MG63 (cell line): ENCODE results near the gene MRPL3. TPM values are rescaled to one million over a fixed set of nuclear protein-coding genes. Genes with fewer than 3 reads are reported as not detected.
A peak's percentile ranks its signal among the peaks of the same experiment; 100 is the strongest.

ENCODE experiments used
- DNase-seq: peaks from one replicate; pipeline ENCODE4 v3.0.0-alpha.2; 2020
- H3K27me3 ChIP-seq: fragments of 250-450 bp; sonication (Bioruptor Pico); 2 replicates; pipeline ENCODE4 v1.5.1; 2020; ENCODE audit warnings: mild to moderate bottlenecking, moderate library complexity
- H3K36me3 ChIP-seq: fragments of 250-450 bp; sonication (Bioruptor Pico); 2 replicates; pipeline ENCODE4 v1.5.1; 2020; ENCODE audit warnings: mild to moderate bottlenecking, moderate library complexity
- H3K4me3 ChIP-seq: fragments of 250-450 bp; sonication (Bioruptor Pico); 2 replicates; pipeline ENCODE4 v1.5.1; 2020; ENCODE audit warnings: mild to moderate bottlenecking, moderate library complexity
- H3K9me3 ChIP-seq: fragments of 250-450 bp; sonication (Bioruptor Pico); 2 replicates; pipeline ENCODE4 v1.5.1; 2020; ENCODE audit warnings: mild to moderate bottlenecking, moderate library complexity
- total RNA-seq: library from RNA; depleted of rRNA; stranded (reverse); fragments of >200 nt; shearing (Covaris generic); gene quantifications from 2 replicates; pipeline ENCODE4 v1.2.3, GENCODE V29; 2014; ENCODE audit warnings: low replicate concordance; rRNA removed

MRPL3 gene
- total RNA-seq, 1 experiment from 2014 or later = 334 TPM

DNA sequence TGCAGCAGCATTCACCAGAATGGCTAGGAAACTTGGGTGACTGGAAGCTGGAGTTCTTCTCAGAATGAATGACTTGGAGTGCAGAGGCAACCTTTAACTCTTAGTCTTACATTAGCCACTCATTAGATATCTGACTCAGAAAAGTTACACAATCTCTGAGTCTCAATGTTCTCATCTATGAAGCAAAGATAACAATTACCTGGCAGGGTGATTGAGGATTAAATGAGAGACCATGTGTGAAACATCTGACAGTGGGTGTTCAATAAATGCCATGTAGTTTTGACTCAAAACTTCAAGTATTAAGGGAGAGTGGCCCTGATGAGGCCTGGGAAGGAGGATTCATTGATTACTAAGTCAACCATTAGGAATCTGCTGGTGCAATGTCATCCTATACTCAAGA is 48.3 kb downstream of the MRPL3 start:
- no peak for DNase-seq
- Histone ChIP-seq H3K27me3 (no peaks in the 10 kb centered on the region), H3K9me3 (no peaks in the 10 kb centered on the region), H3K36me3 (peaks cover 8% of the 10 kb centered on the region; the same call in 1 of the 2 replicates), H3K4me3 (no peak overlapping the region)

- Histone ChIP-seq H3K9me3 (no peaks in the 10 kb centered on the region), H3K27me3 (no peaks in the 10 kb centered on the region), H3K4me3 (no peak overlapping the region), H3K36me3 (peaks cover under 1% of the 10 kb centered on the region; the same call in 1 of the 2 replicates)
- DNase-seq = no peak
These were observed 49.2 kb downstream of the MRPL3 start for GRCh38 chr3:131453533-131453932.

DNA sequence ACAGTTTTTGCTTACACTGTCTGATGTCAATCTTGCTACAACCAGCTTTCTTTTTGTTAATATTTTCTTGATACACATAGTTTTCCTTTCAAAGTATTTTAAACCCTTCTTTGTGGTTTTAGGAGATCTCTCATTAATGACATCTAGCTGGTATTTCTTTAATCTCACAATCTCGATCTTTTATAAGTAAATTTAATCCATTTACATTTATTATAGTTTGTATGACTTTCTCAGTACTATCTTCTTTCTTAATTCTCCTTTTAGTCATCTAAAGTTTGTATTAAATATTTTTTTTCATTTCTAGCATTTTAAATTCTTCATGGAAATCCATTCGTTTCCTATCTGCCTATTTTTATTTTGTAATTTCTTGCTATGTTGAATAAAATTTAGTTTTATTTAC is 55.4 kb downstream of the MRPL3 start:
- DNase-seq = no peak
- Histone ChIP-seq H3K36me3 (no peaks in the 10 kb centered on the region), H3K9me3 (peaks cover 7% of the 10 kb centered on the region; the same call in 1 of the 2 replicates), H3K27me3 (no peaks in the 10 kb centered on the region), H3K4me3 (no peak overlapping the region)

DNA sequence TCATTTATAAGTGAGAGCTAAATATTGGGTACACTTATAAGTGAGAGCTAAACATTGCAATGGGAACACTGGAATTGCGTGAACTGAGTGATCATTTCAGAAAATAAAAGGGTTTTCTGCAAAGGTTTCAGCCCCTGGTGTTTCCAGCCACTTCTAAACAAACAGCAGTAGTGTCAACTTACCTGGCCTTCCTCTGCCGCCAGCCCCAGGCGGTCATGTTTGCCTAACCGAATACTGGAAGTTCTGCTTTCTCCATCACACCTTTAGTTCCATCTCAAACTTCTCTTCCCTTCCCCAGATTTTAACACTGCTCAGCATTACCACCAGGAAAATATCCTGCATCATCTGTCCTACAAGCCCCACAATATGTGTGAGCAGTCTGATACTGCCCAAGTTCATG is 58.6 kb downstream of the MRPL3 start:
- Histone ChIP-seq H3K36me3 (no peaks in the 10 kb centered on the region), H3K27me3 (no peaks in the 10 kb centered on the region), H3K4me3 (no peak overlapping the region), H3K9me3 (peaks cover 7% of the 10 kb centered on the region; the same call in 1 of the 2 replicates)
- no peak for DNase-seq

- no peaks in the 10 kb centered on the region for H3K36me3 ChIP-seq
- no peak overlapping the region for H3K4me3 ChIP-seq
- DNase-seq = no peak
- peaks cover 5% of the 10 kb centered on the region; the same call in 1 of the 2 replicates for H3K9me3 ChIP-seq
- no peaks in the 10 kb centered on the region; the same call in 1 of the 2 replicates for H3K27me3 ChIP-seq
These were observed 63.7 kb downstream of the MRPL3 start for GRCh38 chr3:131439084-131439483.

DNA sequence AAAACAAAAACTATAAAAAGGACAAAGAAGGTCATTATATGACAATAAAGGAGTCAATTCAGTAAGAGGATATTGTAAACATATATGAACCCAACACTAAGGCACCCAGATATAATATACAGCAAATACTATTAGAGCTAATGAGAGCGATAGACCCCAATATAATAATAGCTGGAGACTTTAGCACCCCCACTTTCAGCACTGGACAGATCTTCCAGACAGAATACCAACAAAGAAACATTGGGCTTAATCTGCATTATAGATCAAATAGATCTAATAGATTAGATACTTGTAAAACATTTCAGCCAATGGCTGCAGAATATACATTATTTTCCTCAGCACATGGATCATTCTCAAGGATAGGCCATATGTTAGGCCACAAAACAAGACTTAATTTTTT is 67.8 kb downstream of the MRPL3 start:
- Histone ChIP-seq H3K27me3 (no peaks in the 10 kb centered on the region; the same call in 1 of the 2 replicates), H3K4me3 (no peak overlapping the region), H3K9me3 (peaks cover 5% of the 10 kb centered on the region; the same call in 1 of the 2 replicates), H3K36me3 (no peaks in the 10 kb centered on the region)
- no peak for DNase-seq

GRCh38 chr3:131432441-131432840 is 70.3 kb downstream of the MRPL3 start:
- Histone ChIP-seq H3K36me3 (no peaks in the 10 kb centered on the region), H3K27me3 (no peaks in the 10 kb centered on the region; the same call in 1 of the 2 replicates), H3K4me3 (no peak overlapping the region), H3K9me3 (peaks cover 5% of the 10 kb centered on the region; the same call in 1 of the 2 replicates)
- no peak for DNase-seq

DNA sequence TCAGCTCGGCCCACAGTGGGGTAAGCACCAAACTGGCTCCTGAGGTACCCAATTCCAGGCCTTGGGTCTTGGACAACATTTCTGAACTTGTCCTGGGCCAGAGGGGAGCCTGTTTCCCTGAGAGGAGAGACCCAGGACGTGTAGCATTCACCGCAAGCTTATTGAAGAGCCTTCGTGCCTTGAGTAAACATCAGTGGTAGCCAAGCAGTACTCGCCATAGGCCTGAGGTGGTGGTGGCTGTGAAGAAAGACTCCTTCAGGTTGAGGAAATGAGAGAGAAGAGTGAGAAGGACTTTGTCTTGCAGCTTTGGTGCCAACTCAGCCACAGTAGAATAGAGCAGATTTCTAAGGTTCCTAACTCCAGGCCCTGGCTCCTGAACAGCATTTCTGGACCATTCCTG is 71.0 kb downstream of the MRPL3 start:
- H3K36me3 ChIP-seq = no peaks in the 10 kb centered on the region
- no peak for DNase-seq
- H3K4me3 ChIP-seq = no peak overlapping the region
- H3K9me3 ChIP-seq = peaks cover 5% of the 10 kb centered on the region; the same call in 1 of the 2 replicates
- no peaks in the 10 kb centered on the region; the same call in 1 of the 2 replicates for H3K27me3 ChIP-seq

- no peaks in the 10 kb centered on the region for H3K27me3 ChIP-seq
- H3K36me3 ChIP-seq = no peaks in the 10 kb centered on the region
- no peaks in the 10 kb centered on the region for H3K9me3 ChIP-seq
- no peak for DNase-seq
- H3K4me3 ChIP-seq = no peak overlapping the region
These were observed 75.5 kb downstream of the MRPL3 start for GRCh38 chr3:131427226-131427625.

DNA sequence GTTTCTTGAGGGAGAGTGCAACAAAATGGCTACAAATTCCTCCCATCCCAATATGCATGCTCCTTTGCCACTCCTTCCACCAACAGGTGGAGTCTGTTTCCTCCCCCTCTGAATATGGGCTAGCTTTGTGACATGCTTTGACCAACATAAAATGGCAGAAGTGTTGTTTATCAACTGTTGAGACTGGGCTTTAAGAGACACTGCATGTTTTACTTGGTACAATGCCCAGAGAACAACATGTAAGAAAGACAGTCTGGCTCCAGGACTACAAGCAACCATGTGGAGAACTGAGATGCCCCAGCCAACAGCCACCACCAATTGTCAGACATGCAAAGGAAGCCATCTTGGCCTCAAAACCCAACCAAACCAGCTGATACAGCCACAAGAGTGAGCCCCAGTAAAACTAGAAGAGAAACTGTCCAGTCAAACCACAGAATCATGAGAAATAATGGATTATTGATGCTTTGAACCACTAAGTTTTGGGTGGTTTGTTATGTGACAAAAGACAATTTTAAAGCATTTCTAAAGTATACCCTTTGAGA is 80.7 kb downstream of the MRPL3 start:
- Histone ChIP-seq H3K4me3 (no peak overlapping the region), H3K36me3 (no peaks in the 10 kb centered on the region), H3K27me3 (no peaks in the 10 kb centered on the region), H3K9me3 (no peaks in the 10 kb centered on the region)
- DNase-seq = peak; percentile 10

GRCh38 chr3:131421301-131421700 is 81.5 kb downstream of the MRPL3 start:
- no peaks in the 10 kb centered on the region for H3K27me3 ChIP-seq
- no peak overlapping the region for H3K4me3 ChIP-seq
- DNase-seq = no peak
- H3K36me3 ChIP-seq = no peaks in the 10 kb centered on the region
- no peaks in the 10 kb centered on the region for H3K9me3 ChIP-seq

DNA sequence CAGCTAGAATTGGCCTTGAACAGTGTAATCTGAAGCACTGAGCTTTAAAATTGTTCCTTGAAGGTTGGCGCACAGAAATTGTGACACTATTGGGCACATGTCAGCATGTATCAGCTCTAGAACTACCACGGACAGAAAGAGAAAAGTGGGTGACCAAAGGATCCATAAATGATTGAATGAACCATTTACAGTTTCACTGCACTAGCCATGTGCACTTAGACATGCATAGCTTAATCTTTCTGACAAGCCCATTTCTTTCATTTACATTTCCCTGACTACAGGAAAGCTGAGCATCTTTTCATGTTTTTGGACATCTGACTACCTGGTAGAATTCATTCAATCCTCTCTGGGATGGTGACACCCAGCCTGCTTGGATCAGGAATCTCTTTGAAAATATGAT is 85.0 kb downstream of the MRPL3 start:
- Histone ChIP-seq H3K36me3 (no peaks in the 10 kb centered on the region), H3K27me3 (no peaks in the 10 kb centered on the region), H3K9me3 (no peaks in the 10 kb centered on the region), H3K4me3 (no peak overlapping the region)
- no peak for DNase-seq

Other genes starting within 250 kb of the MRPL3 start
- 14.3 and 18.2 TPM in 2 replicates for gene NUDT16, start 121.2 kb downstream of the MRPL3 start, total RNA-seq